Astrocyte of the spinal cord (primary cell): ENCODE measurements around the gene ERC1.

Source experiments
- DNase-seq: peaks from one replicate; pipeline ENCODE4 v3.0.0; 2011; ENCODE audit warnings: low read depth, low spot score
- H3K4me3 ChIP-seq: 2 replicates; pipeline ENCODE4 v1.5.1; 2011; ENCODE audit warnings: low read depth, mild to moderate bottlenecking, low read length, moderate library complexity
- in situ Hi-C: cut with HindIII; loops from 2 replicates; pipeline ENCODE4 v1.10.0; 2017; ENCODE audit warnings: low sequenced_read_pairs
- TF ChIP-seq, protein P1 (sequence below): IDR thresholded peaks from 2 replicates; pipeline ENCODE4 v1.5.1; 2012; ENCODE audit warnings: low read depth, mild to moderate bottlenecking, low read length, inconsistent platforms

The ERC1 gene

GRCh38 chr12:1013618-1014489 lies 22.8 kb downstream of the ERC1 start:
- in situ Hi-C loops = no loop called here
- peak; percentile 84 for DNase-seq
- no peak overlapping the region for H3K4me3 ChIP-seq
- TF ChIP-seq, protein P1, sequence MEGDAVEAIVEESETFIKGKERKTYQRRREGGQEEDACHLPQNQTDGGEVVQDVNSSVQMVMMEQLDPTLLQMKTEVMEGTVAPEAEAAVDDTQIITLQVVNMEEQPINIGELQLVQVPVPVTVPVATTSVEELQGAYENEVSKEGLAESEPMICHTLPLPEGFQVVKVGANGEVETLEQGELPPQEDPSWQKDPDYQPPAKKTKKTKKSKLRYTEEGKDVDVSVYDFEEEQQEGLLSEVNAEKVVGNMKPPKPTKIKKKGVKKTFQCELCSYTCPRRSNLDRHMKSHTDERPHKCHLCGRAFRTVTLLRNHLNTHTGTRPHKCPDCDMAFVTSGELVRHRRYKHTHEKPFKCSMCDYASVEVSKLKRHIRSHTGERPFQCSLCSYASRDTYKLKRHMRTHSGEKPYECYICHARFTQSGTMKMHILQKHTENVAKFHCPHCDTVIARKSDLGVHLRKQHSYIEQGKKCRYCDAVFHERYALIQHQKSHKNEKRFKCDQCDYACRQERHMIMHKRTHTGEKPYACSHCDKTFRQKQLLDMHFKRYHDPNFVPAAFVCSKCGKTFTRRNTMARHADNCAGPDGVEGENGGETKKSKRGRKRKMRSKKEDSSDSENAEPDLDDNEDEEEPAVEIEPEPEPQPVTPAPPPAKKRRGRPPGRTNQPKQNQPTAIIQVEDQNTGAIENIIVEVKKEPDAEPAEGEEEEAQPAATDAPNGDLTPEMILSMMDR = no peak

- DNase-seq = no peak
- H3K4me3 ChIP-seq = no peak overlapping the region
- in situ Hi-C loops = no loop called here
- TF ChIP-seq, protein P1 = no peak
Observed at GRCh38 chr12:1019283-1019682, 28.3 kb downstream of the ERC1 start.

GRCh38 chr12:1020389-1020788 lies 29.4 kb downstream of the ERC1 start:
- TF ChIP-seq, protein P1 = no peak
- in situ Hi-C loops = no loop called here
- no peak for DNase-seq
- no peak overlapping the region for H3K4me3 ChIP-seq

- TF ChIP-seq, protein P1 = no peak
- H3K4me3 ChIP-seq = no peak overlapping the region
- in situ Hi-C loops = no loop called here
- no peak for DNase-seq
Observed at GRCh38 chr12:1022032-1022970, 31.3 kb downstream of the ERC1 start.

DNA sequence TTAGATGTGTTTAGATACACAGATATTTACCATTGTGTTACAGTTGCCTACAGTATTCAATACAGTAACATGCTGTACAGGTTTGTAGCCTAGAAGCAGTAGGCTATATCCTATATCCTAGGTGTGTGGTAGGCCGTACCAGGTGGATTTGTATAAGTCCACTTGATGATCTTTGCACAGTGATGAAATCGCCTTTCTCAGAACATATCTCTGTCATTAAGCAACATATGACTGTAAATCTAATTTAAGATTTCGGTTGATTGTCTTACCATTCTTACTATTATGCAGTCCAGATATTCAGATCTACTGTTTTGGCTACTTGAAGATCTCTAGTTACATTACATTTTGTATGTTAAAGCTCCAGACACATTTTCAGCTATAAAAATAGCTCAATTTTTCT lies 39.8 kb downstream of the ERC1 start:
- in situ Hi-C loops = no loop called here
- no peak overlapping the region for H3K4me3 ChIP-seq
- DNase-seq = no peak
- TF ChIP-seq, protein P1 = no peak

DNA sequence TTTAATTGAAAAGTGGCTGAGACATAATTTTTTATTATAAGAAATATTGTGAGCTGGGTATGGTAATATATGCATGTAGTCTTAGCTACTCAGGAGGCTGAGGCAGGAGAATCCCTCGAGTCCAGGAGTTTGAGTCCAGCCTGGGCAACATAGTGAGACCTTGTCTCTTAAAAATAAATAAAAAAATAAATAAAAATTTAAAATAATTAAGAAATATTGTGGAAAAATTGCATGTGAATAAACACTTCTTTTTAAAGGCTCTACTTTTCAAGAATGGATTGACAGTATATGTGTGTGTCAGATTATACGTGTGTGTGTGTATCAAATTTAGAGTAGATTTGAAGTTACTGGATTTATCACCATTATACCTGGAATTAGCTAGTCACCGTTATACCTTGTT lies 43.2 kb downstream of the ERC1 start:
- TF ChIP-seq, protein P1 = no peak
- DNase-seq = no peak
- in situ Hi-C loops = no loop called here
- no peak overlapping the region for H3K4me3 ChIP-seq
